ENCODE measurements around the gene BICC1. TPM values are rescaled to one million over a fixed set of nuclear protein-coding genes. Genes with fewer than 3 reads are reported as not detected.
A peak's percentile ranks its signal among the peaks of the same experiment; 100 is the strongest.

Gene BICC1
- total RNA-seq, 6 donors from 2014 or later, result 3.1 to 10.5 (median 3.9) TPM

DNA sequence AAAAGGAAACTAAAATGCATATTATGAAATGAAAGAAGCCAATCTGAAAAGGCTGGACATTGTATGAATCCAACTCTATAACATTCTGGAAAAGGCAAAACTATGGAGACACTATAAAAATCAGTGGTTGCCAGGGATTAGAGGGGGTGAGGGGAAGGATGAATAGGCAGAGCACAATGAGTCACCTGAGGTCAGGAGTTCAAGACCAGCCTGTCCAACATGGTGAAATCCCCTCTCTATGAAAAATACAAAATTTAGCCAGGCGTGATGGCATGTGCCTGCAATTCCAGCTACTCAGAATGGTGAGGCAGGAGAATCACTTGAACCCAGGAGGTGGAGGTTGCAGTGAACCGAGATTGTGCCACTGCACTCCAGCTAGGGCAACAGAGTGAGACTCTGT, 338.9 kb downstream of the BICC1 start:
- Histone ChIP-seq H3K4me1 (peaks cover 0 to 2% (median under 1%) of the 10 kb centered on the region in 4 donors), H3K9me3 (no peaks in the 10 kb centered on the region), H3K36me3 (no peaks in the 10 kb centered on the region), H3K27me3 (no peaks in the 10 kb centered on the region), H3K4me3 (no peak overlapping the region), H3K27ac (no peak overlapping the region)
- DNase-seq (no peak), ATAC-seq (ENCODE audit: low FRiP score in 2 of 2) (no peak)
- WGBS, 2 donors, result 78 to 90% methylated on average over 2 of the region's 2 CpGs
- TF ChIP-seq POLR2AphosphoS5 (IDR thresholded peaks at IDR 0.05) (no peak), EP300 (IDR thresholded peaks at IDR 0.05) (no peak)
- TF ChIP-seq, protein P1, sequence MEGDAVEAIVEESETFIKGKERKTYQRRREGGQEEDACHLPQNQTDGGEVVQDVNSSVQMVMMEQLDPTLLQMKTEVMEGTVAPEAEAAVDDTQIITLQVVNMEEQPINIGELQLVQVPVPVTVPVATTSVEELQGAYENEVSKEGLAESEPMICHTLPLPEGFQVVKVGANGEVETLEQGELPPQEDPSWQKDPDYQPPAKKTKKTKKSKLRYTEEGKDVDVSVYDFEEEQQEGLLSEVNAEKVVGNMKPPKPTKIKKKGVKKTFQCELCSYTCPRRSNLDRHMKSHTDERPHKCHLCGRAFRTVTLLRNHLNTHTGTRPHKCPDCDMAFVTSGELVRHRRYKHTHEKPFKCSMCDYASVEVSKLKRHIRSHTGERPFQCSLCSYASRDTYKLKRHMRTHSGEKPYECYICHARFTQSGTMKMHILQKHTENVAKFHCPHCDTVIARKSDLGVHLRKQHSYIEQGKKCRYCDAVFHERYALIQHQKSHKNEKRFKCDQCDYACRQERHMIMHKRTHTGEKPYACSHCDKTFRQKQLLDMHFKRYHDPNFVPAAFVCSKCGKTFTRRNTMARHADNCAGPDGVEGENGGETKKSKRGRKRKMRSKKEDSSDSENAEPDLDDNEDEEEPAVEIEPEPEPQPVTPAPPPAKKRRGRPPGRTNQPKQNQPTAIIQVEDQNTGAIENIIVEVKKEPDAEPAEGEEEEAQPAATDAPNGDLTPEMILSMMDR (IDR thresholded peaks at IDR 0.05), result no peak

DNA sequence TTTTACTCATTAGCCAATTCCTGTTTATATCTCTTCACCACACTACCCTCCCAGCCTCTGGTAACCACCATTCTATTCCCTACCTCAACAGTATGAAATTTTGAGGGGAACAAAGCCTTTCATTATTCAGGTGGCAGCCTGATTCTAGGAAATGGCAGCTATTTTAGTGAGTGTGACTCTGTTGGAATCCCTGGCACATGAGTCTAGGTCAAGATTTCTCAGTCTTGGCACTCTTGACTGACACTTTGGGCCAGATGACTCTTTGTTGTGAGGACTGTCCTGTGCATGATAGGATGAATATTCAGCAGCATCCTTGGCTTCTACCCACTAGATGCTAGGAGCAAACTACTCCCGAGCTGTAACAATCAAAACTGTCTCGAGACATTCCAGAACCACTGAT, 341.0 kb downstream of the BICC1 start:
- Histone ChIP-seq H3K4me3 (no peak overlapping the region), H3K9me3 (no peaks in the 10 kb centered on the region), H3K36me3 (no peaks in the 10 kb centered on the region), H3K27me3 (no peaks in the 10 kb centered on the region), H3K27ac (no peak overlapping the region), H3K4me1 (peaks cover 0 to 9% (median 2%) of the 10 kb centered on the region in 4 donors)
- WGBS, 2 donors, result 82 to 95% methylated on average over 2 of the region's 2 CpGs
- DNase-seq (no peak), ATAC-seq (ENCODE audit: low FRiP score in 2 of 2) (no peak)
- no peak for TF ChIP-seq POLR2AphosphoS5 (IDR thresholded peaks at IDR 0.05)
- TF ChIP-seq, protein P1 (IDR thresholded peaks at IDR 0.05), result no peak
- TF ChIP-seq POLR2A (IDR thresholded peaks at IDR 0.05), result no peak
- no peak for TF ChIP-seq EP300 (IDR thresholded peaks at IDR 0.05)

- H3K9me3 ChIP-seq, result no peaks in the 10 kb centered on the region
- no peak overlapping the region for H3K27ac ChIP-seq
- TF ChIP-seq EP300 (IDR thresholded peaks at IDR 0.05) (no peak), POLR2AphosphoS5 (IDR thresholded peaks at IDR 0.05) (no peak), POLR2A (IDR thresholded peaks at IDR 0.05) (no peak)
- TF ChIP-seq, protein P1 (IDR thresholded peaks at IDR 0.05), result no peak
- no peak for DNase-seq
- H3K27me3 ChIP-seq, result no peaks in the 10 kb centered on the region
- H3K4me3 ChIP-seq, result no peak overlapping the region
- no peaks in the 10 kb centered on the region for H3K36me3 ChIP-seq
- 52 to 69% methylated on average over 2 of the region's 2 CpGs for WGBS, 2 donors
- ATAC-seq (ENCODE audit: low FRiP score in 2 of 2), result no peak
- H3K4me1 ChIP-seq, result peaks cover 0 to 9% (median 2%) of the 10 kb centered on the region in 4 donors
Observed at GRCh38 chr10:58854811-58855210, 342.1 kb downstream of the BICC1 start.

DNA sequence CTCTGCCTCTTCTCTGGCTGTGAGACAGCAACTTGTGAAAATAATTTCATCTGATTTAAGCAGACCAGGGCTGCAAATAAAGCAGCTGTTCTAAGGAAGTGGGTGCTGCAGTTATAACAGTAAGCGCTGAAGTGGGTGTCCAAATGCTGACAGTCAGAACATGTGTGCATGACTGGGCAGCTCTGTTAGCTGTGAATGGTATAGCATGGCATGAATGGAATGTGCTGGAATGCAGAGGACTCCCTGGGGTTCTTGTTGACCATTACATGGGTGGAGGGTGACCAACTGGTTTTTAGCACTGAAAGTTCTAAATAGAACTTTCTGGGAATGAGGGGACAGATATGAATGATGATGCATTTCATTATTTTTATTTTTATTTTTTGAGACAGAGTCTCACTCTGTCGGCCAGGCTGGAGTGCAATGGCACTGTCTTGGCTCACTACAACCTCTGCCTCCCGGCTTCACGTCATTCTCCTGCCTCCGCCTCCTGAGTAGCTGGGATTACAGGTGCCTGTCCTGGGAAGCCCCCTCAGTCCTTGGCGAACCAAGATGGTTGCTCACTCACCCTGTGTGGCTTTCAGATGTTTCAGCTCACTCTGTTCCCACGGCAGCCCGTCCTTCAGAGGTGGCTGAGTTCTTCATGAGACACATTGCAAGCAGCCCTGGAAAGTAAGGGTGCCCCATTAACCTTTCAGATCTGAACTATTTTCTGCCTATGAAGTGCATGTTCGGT, 344.0 kb downstream of the BICC1 start:
- H3K9me3 ChIP-seq, result no peaks in the 10 kb centered on the region
- DNase-seq (peak in 1 of 2 donors; percentile 62), ATAC-seq (ENCODE audit: low FRiP score in 2 of 2) (peak; percentile 86 to 93)
- TF ChIP-seq EP300 (IDR thresholded peaks at IDR 0.05) (peak in 2 of 4 donors; percentile 47 to 55), POLR2A (IDR thresholded peaks at IDR 0.05) (no peak), POLR2AphosphoS5 (IDR thresholded peaks at IDR 0.05) (peak; percentile 59 to 77)
- TF ChIP-seq, protein P1 (IDR thresholded peaks at IDR 0.05), result no peak
- no peaks in the 10 kb centered on the region for H3K36me3 ChIP-seq
- H3K27ac ChIP-seq, result peak overlapping the region in 1 of 4 donors; percentile 60
- 71 to 76% methylated on average over 9 of the region's 9 CpGs for WGBS, 2 donors
- H3K4me3 ChIP-seq, result no peak overlapping the region
- H3K27me3 ChIP-seq, result no peaks in the 10 kb centered on the region
- H3K4me1 ChIP-seq, result peaks cover 0 to 9% (median 2%) of the 10 kb centered on the region in 4 donors

All from upper lobe of left lung (tissue), 6 donors.